Measurements from ENCODE around the gene HBEGF. TPM values are rescaled to one million over a fixed set of nuclear protein-coding genes. Genes with fewer than 3 reads are reported as not detected.
"Not testable (repeated sequence)": the region's sequence is repeated elsewhere in the genome, so short reads cannot be mapped to it uniquely, and the experiment has no call there.

Gene HBEGF
- total and polyA plus RNA-seq, 7 experiments from 2014 or later, result 0.35 to 95.5 (median 11.6) TPM; not detected in 2

DNA sequence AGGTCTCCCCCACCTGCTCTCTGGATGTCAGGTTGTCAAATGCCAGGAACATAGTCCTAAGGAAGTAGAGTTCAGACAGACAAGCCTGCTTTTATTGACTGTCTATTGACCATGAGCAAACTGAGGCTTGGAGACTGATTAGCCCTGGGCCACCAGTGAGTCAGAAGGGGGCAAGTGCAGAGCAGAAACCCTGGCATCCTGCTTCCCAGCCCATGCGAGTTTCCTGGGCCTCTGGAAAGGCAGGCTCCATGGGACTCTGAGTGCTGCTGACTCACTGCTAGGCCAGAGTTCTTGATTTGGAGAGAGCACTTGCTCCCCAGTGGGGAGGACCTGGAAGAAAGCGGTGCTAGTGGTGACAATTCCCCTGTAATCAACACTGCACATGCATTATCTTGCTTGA, 2.8 kb upstream of the HBEGF start:
- intact Hi-C loops (cut with micrococcal nuclease), result loop anchor here (5.0 to 10.0 kb wide), 2 partner anchors 87 to 234 kb away; partner anchors contain the start of gene PURA (in 1 of the 2)
- H3K27ac Mint-ChIP-seq, result no peak overlapping the region
- ATAC-seq, result no peak
- Histone ChIP-seq H3K36me3 (ENCODE audit: control insufficient read depth in 2 of 3, insufficient read depth in 3 of 3, low read length in 3 of 3) (no peaks in the 10 kb centered on the region), H3K4me1 (ENCODE audit: control insufficient read depth in 2 of 2, insufficient read depth in 2 of 2, low read length in 2 of 2) (peaks cover 0 to 21% of the 10 kb centered on the region in 2 donors), H3K27me3 (ENCODE audit: control insufficient read depth in 2 of 2, insufficient read depth in 2 of 2, low read length in 2 of 2) (no peaks in the 10 kb centered on the region), H3K4me3 (ENCODE audit: low read length) (no peak overlapping the region), H3K27ac (ENCODE audit: low read depth, low read length) (no peak overlapping the region), H3K9me3 (ENCODE audit: control insufficient read depth in 2 of 3, low read length in 3 of 3) (no peaks in the 10 kb centered on the region)
- H3K27me3 Mint-ChIP-seq, result peaks cover 0 to 17% (median 8%) of the 10 kb centered on the region in 5 donors
- H3K9me3 Mint-ChIP-seq, result no peaks in the 10 kb centered on the region
- POLR2A ChIA-PET, result no interaction called here
- peaks cover 0 to 7% (median 0%) of the 10 kb centered on the region in 5 donors for H3K36me3 Mint-ChIP-seq
- DNase-seq, result no peak
- CTCF ChIA-PET, result interaction anchor here (0.7 to 14.9 kb wide), 5 partner anchors 9 to 105 kb away, joined by 3 to 262 read pairs (median 3); no protein-coding TSS in a partner anchor
- H3K4me1 Mint-ChIP-seq, result peaks cover 12 to 47% (median 29%) of the 10 kb centered on the region in 7 donors
- H3K4me3 Mint-ChIP-seq, result no peak overlapping the region

DNA sequence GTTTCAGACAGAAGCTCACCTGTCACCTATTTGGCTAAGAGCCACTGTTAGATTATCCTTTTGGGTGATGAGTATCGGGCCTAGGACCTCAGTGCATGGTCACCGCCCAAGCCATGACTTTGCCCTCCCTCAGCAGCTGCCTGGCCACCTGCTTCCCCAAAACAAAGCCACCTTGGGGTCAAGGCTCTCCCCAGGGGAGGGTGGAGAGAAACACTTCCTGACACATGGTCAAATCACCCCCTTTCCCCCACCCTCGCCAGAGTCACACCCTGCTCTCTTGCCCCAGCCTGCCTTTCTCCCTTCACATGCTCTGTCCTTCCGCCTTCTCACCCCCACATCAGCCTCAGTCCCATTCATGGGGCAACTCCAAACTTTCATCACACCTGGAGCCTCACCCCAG, 1.7 kb upstream of the HBEGF start:
- Histone ChIP-seq H3K27me3 (ENCODE audit: control insufficient read depth in 2 of 2, insufficient read depth in 2 of 2, low read length in 2 of 2) (no peaks in the 10 kb centered on the region), H3K36me3 (ENCODE audit: control insufficient read depth in 2 of 3, insufficient read depth in 3 of 3, low read length in 3 of 3) (no peaks in the 10 kb centered on the region), H3K4me3 (ENCODE audit: low read length) (no peak overlapping the region), H3K9me3 (ENCODE audit: control insufficient read depth in 2 of 3, low read length in 3 of 3) (no peaks in the 10 kb centered on the region), H3K4me1 (ENCODE audit: control insufficient read depth in 2 of 2, insufficient read depth in 2 of 2, low read length in 2 of 2) (peaks cover 0 to 27% of the 10 kb centered on the region in 2 donors), H3K27ac (ENCODE audit: low read depth, low read length) (no peak overlapping the region)
- intact Hi-C loops (cut with micrococcal nuclease), result loop anchor here (5.0 to 10.0 kb wide), 2 partner anchors 86 to 233 kb away; partner anchors contain the start of gene PURA (in 1 of the 2)
- Mint-ChIP-seq H3K9me3 (no peaks in the 10 kb centered on the region), H3K27me3 (peaks cover 0 to 17% (median 5%) of the 10 kb centered on the region in 5 donors), H3K27ac (peak overlapping the region in 1 of 9 donors; percentile 5), H3K4me1 (peaks cover 21 to 59% (median 38%) of the 10 kb centered on the region in 7 donors), H3K4me3 (peak overlapping the region in 5 of 10 donors; percentile 20 to 73 (median 37)), H3K36me3 (peaks cover 0 to 13% (median 0%) of the 10 kb centered on the region in 5 donors)
- no peak for DNase-seq
- ChIA-PET POLR2A (interaction anchor here (0.6 to 1.2 kb wide), 2 partner anchors 104 to 500 kb away, joined by 3 read pairs; no protein-coding TSS in a partner anchor), CTCF (interaction anchor here (0.8 to 14.9 kb wide), 3 partner anchors 15 to 104 kb away, joined by 3 to 262 read pairs (median 3); no protein-coding TSS in a partner anchor)
- ATAC-seq, result no peak

DNA sequence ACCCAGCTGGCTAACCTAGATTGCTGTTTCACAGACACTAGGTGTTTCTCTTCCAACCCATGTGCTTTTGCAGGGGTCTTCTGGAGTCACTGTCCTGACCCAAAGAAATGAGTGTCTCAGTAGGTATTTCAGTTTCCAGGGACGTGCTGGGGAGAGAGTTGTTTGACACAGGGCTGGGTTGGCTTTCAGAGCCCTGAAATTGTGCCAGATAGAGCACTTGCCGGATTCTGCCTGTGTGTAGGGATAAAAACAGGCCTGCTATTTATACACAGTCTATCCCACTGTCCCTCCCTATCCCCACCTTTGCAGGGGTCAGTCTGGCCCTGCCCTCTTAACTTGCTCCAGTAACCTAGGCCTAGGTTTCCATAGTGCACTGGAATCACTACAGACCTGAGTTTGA, 957 bp upstream of the HBEGF start:
- Mint-ChIP-seq H3K27ac (peak overlapping the region in 4 of 9 donors; percentile 24 to 65 (median 53)), H3K36me3 (peaks cover 0 to 20% (median 0%) of the 10 kb centered on the region in 5 donors), H3K4me1 (peaks cover 29 to 66% (median 46%) of the 10 kb centered on the region in 7 donors), H3K4me3 (peak overlapping the region; percentile 71 to 87 (median 80)), H3K9me3 (no peaks in the 10 kb centered on the region), H3K27me3 (peaks cover 0 to 17% (median 5%) of the 10 kb centered on the region in 5 donors)
- POLR2A ChIA-PET, result interaction anchor here (1.2 to 2.0 kb wide), 2 partner anchors 10 to 103 kb away, joined by 3 to 9 read pairs; no protein-coding TSS in a partner anchor
- Histone ChIP-seq H3K27ac (ENCODE audit: low read depth, low read length) (no peak overlapping the region), H3K4me1 (ENCODE audit: control insufficient read depth in 2 of 2, insufficient read depth in 2 of 2, low read length in 2 of 2) (peaks cover 6 to 34% of the 10 kb centered on the region in 2 donors), H3K27me3 (ENCODE audit: control insufficient read depth in 2 of 2, insufficient read depth in 2 of 2, low read length in 2 of 2) (no peaks in the 10 kb centered on the region), H3K9me3 (ENCODE audit: control insufficient read depth in 2 of 3, low read length in 3 of 3) (no peaks in the 10 kb centered on the region), H3K36me3 (ENCODE audit: control insufficient read depth in 2 of 3, insufficient read depth in 3 of 3, low read length in 3 of 3) (no peaks in the 10 kb centered on the region), H3K4me3 (ENCODE audit: low read length) (peak overlapping the region; percentile 49)
- CTCF ChIA-PET, result interaction anchor here (0.8 to 14.9 kb wide), 3 partner anchors 16 to 103 kb away, joined by 3 to 262 read pairs (median 3); no protein-coding TSS in a partner anchor
- no peak for DNase-seq
- intact Hi-C loops (cut with micrococcal nuclease), result loop anchor here (5.0 to 10.0 kb wide), 2 partner anchors 85 to 233 kb away; partner anchors contain the start of gene PURA (in 1 of the 2)
- no peak for ATAC-seq

GRCh38 chr5:140345919-140346347, 470 bp downstream of the HBEGF start:
- ATAC-seq (peak; percentile 25), DNase-seq (peak in 2 of 9 donors; percentile 19 to 24)
- Histone ChIP-seq H3K4me3 (ENCODE audit: low read length) (peak overlapping the region; percentile 49), H3K27me3 (ENCODE audit: control insufficient read depth in 2 of 2, insufficient read depth in 2 of 2, low read length in 2 of 2) (no peaks in the 10 kb centered on the region), H3K36me3 (ENCODE audit: control insufficient read depth in 2 of 3, insufficient read depth in 3 of 3, low read length in 3 of 3) (no peaks in the 10 kb centered on the region), H3K4me1 (ENCODE audit: control insufficient read depth in 2 of 2, insufficient read depth in 2 of 2, low read length in 2 of 2) (peaks cover 10 to 38% of the 10 kb centered on the region in 2 donors), H3K9me3 (ENCODE audit: control insufficient read depth in 2 of 3, low read length in 3 of 3) (no peaks in the 10 kb centered on the region), H3K27ac (ENCODE audit: low read depth, low read length) (peak overlapping the region; percentile 41)
- H3K27ac Mint-ChIP-seq, result peak overlapping the region in 3 of 9 donors; percentile 64 to 94 (median 92)
- POLR2A ChIA-PET, result interaction anchor here (0.6 to 2.0 kb wide), 4 partner anchors 9 to 51 kb away, joined by 3 to 9 read pairs (median 4); no protein-coding TSS in a partner anchor
- H3K27me3 Mint-ChIP-seq, result peaks cover 0 to 16% (median 5%) of the 10 kb centered on the region in 5 donors
- H3K4me3 Mint-ChIP-seq, result peak overlapping the region; percentile 73 to 91 (median 84)
- H3K4me1 Mint-ChIP-seq, result peaks cover 31 to 68% (median 56%) of the 10 kb centered on the region in 7 donors
- H3K36me3 Mint-ChIP-seq, result peaks cover 0 to 31% (median 0%) of the 10 kb centered on the region in 5 donors
- intact Hi-C loops (cut with micrococcal nuclease), result loop anchor here (1.0 to 10.0 kb wide), 4 partner anchors 11 to 231 kb away; partner anchors contain the start of genes PFDN1 (in 2 of the 2) and PURA (in 1 of the 2)
- CTCF ChIA-PET, result interaction anchor here (0.9 to 14.9 kb wide), 4 partner anchors 10 to 102 kb away, joined by 3 to 262 read pairs (median 5); no protein-coding TSS in a partner anchor
- H3K9me3 Mint-ChIP-seq, result no peaks in the 10 kb centered on the region

GRCh38 chr5:140344683-140345423, 1.6 kb downstream of the HBEGF start:
- Histone ChIP-seq H3K9me3 (ENCODE audit: control insufficient read depth in 2 of 3, low read length in 3 of 3) (no peaks in the 10 kb centered on the region), H3K36me3 (ENCODE audit: control insufficient read depth in 2 of 3, insufficient read depth in 3 of 3, low read length in 3 of 3) (no peaks in the 10 kb centered on the region), H3K4me1 (ENCODE audit: control insufficient read depth in 2 of 2, insufficient read depth in 2 of 2, low read length in 2 of 2) (peaks cover 10 to 38% of the 10 kb centered on the region in 2 donors), H3K4me3 (ENCODE audit: low read length) (no peak overlapping the region), H3K27me3 (ENCODE audit: control insufficient read depth in 2 of 2, insufficient read depth in 2 of 2, low read length in 2 of 2) (no peaks in the 10 kb centered on the region), H3K27ac (ENCODE audit: low read depth, low read length) (no peak overlapping the region)
- POLR2A ChIA-PET, result no interaction called here
- Mint-ChIP-seq H3K36me3 (peaks cover 0 to 38% (median 0%) of the 10 kb centered on the region in 5 donors), H3K9me3 (no peaks in the 10 kb centered on the region), H3K4me1 (peaks cover 31 to 71% (median 59%) of the 10 kb centered on the region in 7 donors), H3K27ac (peak overlapping the region in 8 of 9 donors; percentile 2 to 94 (median 70)), H3K4me3 (peak overlapping the region in 9 of 10 donors; percentile 47 to 91 (median 82)), H3K27me3 (peaks cover 0 to 11% (median 2%) of the 10 kb centered on the region in 5 donors)
- CTCF ChIA-PET, result interaction anchor here (0.9 to 14.9 kb wide), 4 partner anchors 9 to 100 kb away, joined by 3 to 262 read pairs (median 6); no protein-coding TSS in a partner anchor
- no peak for DNase-seq
- intact Hi-C loops (cut with micrococcal nuclease), result loop anchor here (5.0 to 10.0 kb wide), 2 partner anchors 83 to 230 kb away; partner anchors contain the start of gene PURA (in 1 of the 2)
- ATAC-seq, result no peak

DNA sequence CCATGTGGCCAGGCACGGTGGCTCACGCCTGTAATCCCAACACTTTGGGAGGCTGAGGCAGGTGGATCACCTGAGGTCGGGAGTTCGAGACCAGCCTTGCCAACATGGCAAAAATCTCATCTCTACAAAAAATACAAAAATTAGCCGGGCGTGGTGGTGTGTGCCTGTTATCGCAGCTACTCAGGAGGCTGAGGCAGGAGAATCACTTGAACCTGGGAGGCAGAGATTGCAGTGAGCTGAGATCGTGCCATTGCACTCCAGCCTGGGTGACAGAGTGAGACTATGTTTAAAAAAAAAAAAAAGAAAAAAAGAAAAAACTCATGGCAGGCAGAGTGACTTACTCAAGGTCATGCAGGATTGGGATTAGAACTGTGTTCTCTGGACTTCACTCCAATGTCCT, 2.6 kb downstream of the HBEGF start:
- not testable (repeated sequence) for H3K27me3 Mint-ChIP-seq; H3K36me3 ChIP-seq (ENCODE audit: control insufficient read depth in 2 of 3, insufficient read depth in 3 of 3, low read length in 3 of 3); DNase-seq; H3K9me3 Mint-ChIP-seq; H3K27me3 ChIP-seq (ENCODE audit: control insufficient read depth in 2 of 2, insufficient read depth in 2 of 2, low read length in 2 of 2); H3K4me3 ChIP-seq (ENCODE audit: low read length); H3K27ac ChIP-seq (ENCODE audit: low read depth, low read length); H3K9me3 ChIP-seq (ENCODE audit: control insufficient read depth in 2 of 3, low read length in 3 of 3); ATAC-seq
- H3K36me3 Mint-ChIP-seq, result peaks cover 0 to 42% (median 0%) of the 10 kb centered on the region in 5 donors
- peaks cover 10 to 38% of the 10 kb centered on the region in 2 donors for H3K4me1 ChIP-seq (ENCODE audit: control insufficient read depth in 2 of 2, insufficient read depth in 2 of 2, low read length in 2 of 2)
- POLR2A ChIA-PET, result interaction anchor here (1.6 kb wide), 1 partner anchor 8 kb away, joined by 3 read pairs; no protein-coding TSS in a partner anchor
- H3K4me3 Mint-ChIP-seq, result peak overlapping the region in 7 of 10 donors; percentile 21 to 91 (median 66)
- CTCF ChIA-PET, result interaction anchor here (1.1 to 14.9 kb wide), 3 partner anchors 8 to 99 kb away, joined by 4 to 262 read pairs (median 6); no protein-coding TSS in a partner anchor
- H3K27ac Mint-ChIP-seq, result peak overlapping the region; percentile 38 to 94 (median 76)
- H3K4me1 Mint-ChIP-seq, result peaks cover 31 to 73% (median 60%) of the 10 kb centered on the region in 7 donors
- intact Hi-C loops (cut with micrococcal nuclease), result loop anchor here in 1 of 2 donors (2.0 to 10.0 kb wide), 2 partner anchors 41 to 229 kb away; partner anchors contain the start of genes PFDN1 and PURA

Measured in naive thymus-derived CD4-positive, alpha-beta T cell (primary cell).